Daoy (cell line): Measurements from ENCODE around the gene CD180. TPM values are rescaled to one million over a fixed set of nuclear protein-coding genes. Genes with fewer than 3 reads are reported as not detected.

Experiments
- DNase-seq: peaks from one replicate; pipeline ENCODE4 v3.0.0-alpha.2; 2015; ENCODE audit warnings: low read depth
- total RNA-seq: library from RNA; depleted of rRNA; stranded (reverse); fragments of >200 nt; shearing (Covaris generic); gene quantifications from 2 replicates; pipeline ENCODE4 v1.2.3, GENCODE V29; 2014

Gene CD180
- total RNA-seq, 1 experiment from 2014 or later, result not detected

DNA sequence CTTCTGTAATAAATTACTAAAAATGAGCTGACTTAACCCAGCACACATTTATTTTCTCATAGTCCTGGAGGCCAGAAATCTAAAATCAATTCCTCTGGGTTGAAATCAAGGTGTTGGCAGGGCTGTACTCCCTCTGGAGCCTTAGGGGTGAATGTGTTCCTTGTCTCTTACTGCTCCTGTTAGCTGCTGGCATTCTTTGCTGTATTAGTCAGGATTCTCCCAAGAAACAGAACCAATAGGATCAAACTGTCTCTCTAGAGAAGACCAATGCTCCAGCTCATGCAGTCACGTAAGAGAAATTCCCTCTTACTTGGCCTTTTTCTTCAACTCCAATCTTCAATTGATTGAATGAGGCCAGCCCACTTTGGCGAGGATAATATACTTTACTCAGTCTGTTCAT lies 15.3 kb upstream of the CD180 start:
- peak; percentile 35 for DNase-seq

DNA sequence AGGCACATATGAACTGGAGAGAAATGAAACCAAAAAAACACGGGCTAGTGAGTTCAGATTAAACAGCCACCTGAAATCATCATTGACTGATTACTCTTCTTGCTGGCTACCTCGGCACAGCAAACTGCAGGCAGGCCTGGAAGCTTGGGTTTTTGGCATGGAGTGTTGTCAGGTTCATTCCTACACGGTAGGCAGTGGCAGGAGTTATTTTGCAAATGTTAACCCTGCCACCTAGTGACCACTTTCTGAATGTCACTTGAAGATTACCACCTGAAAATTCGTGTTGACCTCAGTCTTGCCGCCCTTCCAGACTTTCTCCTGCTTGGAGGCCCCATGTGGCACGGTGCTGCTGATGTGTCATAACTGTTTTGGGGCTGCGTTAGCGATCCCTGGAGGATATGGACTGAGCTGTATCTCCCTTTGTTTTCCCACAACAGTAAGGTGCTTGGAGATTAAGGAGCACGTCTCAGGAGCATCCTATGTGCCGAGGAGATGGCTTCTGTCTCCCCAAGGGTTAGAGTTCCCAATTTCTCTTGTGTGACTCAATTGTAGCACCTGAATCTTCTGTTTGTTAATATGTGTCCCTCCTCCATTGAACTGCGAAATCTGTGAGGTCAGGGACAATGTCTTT lies 12.7 kb upstream of the CD180 start:
- peak; percentile 77 for DNase-seq

DNA sequence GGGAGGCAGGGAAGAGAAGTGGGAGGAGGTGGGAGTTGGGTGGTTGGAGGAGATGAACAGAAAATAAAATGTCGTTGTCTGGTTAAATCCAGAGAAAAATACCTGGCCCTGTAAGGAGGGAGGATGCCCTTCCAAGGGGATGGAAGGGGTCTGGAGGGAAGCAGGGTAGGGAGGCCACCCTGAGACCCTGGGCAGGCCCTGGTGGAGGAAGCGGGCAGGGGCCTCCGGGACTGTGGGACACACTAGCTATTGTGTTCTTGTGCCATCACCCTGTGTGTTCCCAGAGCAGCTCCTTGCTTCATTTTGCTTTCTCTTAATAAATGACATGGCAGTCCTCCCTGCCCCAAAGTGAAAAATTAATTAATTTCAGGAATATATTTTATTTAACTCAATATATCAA lies 11.8 kb upstream of the CD180 start:
- no peak for DNase-seq

DNA sequence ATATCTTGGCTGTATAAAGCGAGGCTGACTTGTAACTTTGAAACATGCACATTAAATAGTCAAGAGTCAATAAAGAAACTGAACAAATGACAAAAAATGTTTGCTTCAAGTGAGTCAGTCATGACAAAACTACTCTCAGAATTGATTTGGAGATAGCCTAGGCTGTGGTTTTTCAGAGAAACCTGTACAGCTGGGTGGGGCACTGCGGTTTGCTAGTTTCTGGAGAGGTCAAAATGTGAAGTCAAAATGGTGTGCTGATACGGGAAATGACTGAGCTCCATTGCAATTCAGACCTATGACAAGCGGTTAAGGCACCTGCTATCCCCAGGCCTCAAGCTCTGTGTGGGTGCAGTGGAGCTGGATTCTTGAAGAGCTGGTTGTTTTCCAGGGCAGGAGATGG lies 10.3 kb upstream of the CD180 start:
- DNase-seq, result peak; percentile 93

DNA sequence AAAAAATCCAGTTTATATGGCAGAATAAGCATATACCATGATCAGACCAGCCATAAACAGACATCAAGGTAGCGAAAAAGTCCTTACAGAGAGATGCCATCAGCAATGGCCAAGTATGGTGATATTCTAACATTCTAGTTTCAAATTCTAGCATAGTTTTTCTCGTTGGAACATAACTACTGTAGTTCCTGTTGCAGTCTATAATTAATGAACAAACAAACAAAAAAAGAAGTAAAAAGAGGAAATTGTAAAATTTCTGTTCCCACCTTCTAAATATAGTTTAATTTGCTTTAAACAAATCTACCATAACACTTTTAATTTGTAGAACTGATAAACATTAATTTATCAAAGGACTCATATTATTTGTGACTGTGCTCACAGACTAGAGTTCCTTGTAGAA lies 9.9 kb upstream of the CD180 start:
- DNase-seq, result no peak

DNA sequence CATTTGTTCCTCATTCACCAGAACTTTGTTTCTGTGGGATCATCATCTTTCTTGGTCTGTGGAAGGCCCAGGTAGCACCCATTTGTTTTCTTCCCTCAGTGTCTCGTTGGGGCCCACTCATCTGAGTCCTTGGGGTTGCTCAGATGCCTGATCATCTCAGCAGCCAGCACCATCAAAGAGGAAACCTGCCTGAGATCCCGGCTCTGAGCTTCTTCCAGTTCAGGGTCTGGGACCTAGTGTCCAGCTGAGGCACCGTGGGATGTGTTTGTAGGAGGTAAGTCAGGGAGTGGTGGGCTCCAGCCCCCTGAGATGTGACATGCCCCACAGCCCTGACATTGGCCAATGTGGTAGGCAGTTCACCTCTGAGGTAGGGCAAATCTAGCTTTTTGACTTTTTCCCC lies 9.4 kb upstream of the CD180 start:
- no peak for DNase-seq

DNA sequence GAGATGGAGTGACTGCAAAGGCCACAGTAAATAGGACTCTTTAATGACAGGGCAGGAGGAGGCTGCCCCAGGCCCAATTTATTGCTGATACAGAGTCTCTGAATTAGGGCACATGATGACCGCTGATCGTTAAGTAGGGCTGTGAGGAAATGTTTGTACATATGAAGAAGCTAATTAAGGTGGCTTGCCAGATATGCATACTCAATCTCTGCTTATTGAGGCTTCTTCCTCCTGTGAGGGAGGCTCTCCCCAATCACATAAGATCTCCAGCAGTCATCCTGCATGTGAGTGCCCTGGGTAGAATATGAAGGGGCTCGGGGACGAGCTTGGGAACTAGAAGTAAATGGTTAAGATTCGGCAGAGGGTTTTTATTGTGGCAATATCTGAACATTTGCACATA lies 8.2 kb upstream of the CD180 start:
- no peak for DNase-seq

DNA sequence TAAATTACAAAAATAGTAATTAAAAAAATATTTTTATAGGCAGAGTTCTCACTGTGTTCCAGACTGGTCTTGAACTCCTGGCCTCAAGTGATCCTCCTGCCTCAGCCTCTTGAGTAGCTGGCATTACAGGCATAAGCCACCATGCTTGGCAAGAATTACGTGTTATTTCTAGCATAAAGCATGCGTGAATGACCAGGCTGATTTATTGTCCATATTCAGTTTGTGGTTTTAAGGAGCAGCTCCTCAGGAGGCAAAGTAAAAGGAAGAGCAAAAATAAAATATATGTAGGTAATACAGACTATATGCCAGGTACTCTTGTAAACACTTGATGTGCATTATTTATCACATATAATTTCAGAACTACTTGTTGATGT lies 7.1 kb upstream of the CD180 start:
- DNase-seq, result no peak

DNA sequence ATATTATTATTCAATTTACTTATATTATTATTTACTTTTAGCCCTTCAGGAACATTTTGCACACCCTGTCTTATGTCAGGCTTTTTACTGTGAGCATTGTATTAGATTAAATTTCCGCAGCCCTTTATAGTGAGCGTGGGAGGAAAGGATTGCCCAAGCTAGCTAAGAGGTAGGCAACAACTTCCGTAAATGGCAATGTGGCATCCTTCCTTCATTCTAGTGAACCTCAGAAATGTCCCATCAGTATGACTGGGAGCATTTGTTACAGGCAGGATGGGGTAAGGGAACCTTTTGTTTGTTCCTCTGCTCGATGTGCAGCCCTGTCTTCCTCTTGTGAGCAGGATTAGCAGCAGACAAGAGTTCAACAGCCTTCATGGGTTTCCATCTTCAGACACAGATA lies 6.2 kb upstream of the CD180 start:
- DNase-seq, result no peak

DNA sequence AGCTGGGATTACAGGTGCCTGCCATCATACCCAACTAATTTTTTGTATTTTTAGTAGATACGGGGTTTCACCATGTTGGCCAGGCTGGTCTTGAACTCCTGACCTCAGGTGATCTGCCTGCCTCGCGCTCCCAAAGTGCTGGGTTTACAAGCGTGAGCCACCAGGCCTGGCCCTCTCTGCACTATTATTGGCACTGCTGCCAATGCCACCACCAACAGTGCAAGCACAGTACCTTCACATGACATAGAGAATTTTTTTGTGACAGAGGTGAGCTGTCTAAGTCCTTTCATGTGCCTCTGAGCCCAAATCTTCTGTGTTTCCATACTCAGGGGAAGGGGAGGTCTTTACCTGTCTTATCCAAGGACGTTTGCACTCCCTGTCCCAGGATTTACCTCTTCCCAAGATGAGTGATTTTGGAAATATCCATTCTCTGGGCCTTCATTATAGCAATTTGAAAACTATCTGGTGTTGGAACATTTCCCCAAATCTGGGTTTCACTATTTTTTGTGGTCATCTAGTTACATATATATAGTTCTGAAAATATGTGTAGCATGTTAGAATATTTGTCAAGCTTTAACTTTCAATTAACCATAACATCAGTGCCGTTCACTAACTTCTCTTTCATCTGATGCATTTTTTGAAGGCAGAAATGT lies 5.4 kb upstream of the CD180 start:
- DNase-seq, result no peak

DNA sequence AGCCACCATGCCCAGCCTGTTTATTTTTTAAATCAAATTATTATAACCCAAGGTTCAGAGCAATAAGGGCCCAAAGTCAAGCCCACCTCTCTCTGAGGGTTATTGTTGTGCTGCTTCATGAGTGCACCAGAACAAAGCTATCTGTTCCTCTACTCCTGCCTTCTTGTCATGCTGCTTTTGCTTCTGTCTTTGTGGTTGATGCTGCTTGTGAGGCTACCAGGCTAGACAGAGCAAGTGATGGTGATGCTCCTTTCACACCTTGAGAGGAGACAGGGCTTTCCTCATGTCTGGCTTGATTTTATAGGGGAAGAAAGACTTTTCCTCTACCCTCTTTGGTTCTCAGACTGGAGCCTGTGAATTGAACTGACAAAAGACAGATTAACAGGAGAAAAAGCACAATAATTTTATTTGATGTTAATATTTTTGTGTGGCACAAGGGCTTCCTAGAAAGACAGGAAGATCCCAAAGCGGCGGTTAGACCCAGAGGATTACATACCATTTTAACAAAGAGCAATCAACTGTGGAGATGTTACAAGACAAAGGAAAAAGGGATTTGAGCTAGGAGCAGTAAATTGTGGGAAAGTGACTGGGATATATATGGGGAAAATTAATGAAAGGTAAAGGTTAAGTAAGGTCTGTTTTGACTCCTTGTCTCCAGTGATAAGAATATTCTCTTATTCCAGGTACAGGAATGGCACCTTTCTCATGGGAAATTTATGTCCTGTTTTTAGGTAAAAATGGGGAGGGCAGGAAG lies 4.4 kb upstream of the CD180 start:
- DNase-seq, result no peak

DNA sequence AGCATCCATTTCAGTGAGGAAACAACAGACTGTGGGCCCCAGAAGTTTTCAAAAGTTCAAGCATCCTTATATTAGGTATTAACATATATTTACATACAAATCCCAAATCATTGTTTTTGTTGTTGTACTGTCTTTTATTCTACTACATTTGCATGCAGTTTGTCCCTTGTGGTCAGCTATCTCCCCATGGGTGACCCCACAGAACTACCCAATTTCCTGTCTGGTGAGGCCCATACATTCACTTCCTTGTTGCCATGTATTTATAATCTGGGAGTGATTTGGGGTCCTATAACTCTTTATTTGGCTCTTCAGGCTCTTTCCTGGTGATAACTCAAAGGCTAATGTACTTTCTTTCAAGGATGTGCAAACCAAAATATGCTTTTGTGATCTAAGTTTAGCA lies 3.3 kb upstream of the CD180 start:
- no peak for DNase-seq

DNA sequence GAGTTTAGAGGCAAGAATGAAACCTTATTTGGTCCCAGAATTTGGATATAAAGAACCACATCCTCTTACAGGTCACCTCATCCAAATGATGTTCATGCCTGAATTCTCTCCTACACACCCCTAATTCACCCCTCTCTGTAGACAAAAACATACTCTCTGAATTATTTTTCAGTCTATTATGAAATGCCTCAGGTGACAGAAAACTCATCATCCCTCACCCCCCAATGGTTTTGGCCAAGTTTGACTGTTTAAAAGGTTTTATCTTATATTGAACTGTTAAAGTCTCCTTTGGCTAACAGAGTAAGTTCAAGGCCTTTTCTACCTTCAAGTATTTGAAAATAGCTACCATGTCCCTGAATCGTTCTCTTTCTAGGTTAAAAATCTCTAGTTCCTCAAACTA lies 2.3 kb upstream of the CD180 start:
- DNase-seq, result no peak

DNA sequence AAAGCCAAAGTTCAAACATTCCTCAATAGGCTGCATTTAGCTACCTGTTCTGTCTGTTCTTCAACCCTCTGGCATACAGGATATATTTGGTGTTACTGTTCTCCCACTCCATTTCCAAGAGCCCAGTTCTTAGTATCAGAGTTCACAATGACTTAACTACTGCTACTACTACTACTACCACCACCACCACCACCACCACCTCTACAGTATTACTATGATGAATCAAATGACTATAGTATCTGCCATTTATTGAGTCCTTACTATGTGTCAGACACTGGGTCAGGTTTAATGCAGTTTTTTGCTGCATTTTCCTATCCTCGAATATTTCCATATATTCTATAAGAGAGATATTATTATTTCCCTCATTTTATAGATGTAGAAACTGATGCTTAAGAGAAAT lies 937 bp upstream of the CD180 start:
- DNase-seq, result no peak

DNA sequence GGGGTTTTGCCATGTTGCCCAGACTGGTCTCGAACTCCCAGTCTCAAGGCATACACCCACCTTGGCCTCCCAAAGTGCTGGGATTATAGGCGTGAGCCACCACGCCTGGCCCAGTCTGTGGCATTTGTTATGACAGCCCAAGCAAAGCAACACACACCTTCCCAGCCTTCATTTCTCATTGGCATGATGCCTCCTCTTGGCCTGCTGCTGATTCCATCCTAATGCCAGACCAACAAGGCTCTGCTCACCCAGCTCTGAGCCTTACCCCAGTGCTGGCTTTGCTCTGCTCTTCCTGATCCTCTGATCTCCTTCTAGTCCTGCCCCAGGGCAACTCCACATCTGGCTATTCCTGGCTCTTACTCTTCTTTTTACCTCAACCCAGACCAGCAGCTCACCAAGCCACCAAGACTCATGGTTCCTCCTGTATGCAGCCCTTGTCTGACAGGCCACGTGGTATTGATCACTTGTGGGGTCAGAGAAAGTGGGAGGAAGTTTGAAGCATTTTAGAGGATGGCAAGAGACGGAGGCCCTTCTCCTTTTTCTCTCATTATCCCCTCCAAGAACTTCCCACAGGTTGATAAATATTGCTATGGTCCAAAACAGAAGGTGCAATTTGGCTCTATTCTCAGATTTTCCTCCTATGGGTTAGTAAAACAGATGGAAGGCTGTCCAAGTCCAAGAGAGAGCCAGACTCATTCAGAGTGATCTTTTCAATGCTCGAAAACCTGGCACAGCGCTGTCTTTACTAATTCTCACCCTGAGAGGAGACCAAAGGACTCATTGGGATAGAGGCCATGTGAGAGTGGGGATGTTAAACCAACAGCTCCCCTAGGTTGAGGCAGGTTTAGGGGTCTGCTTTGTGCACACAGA lies 958 bp downstream of the CD180 start:
- DNase-seq, result no peak

DNA sequence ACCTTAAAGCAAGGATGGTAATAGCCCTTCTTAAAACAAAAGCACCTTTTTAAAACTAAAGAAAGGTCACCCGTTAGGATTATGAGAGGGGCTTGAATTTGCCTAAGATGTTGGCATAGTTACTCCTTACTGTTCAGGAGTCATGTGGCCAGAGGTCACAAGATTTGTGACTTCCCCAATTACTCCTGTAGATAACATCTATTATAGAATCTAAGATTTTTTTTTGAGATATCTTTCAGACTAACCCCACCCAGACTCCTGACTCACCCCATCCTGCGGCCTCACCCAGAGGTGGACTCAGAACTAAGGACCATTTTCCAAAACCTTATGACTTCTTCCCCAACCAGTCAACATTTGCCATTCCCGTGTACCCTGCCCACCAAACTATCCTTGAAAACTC lies 2.4 kb downstream of the CD180 start:
- DNase-seq, result no peak

DNA sequence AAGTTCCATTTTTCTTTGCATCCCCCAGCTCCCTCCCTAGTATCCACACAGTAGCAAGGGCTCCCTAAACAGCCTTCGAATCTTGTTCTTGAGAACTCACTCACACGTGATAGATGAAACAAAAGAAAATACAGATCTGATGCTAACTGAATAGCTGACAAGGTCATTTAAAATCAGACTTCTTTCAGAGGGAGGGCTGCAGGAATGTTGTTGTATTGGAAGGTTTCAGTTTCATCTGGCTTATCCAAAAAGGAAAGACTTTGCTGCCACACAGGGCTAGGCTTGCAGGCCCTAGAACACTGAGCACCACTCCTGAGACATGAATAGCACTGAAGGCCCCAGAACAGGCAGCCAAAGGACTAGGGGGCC lies 3.2 kb downstream of the CD180 start:
- DNase-seq, result no peak

DNA sequence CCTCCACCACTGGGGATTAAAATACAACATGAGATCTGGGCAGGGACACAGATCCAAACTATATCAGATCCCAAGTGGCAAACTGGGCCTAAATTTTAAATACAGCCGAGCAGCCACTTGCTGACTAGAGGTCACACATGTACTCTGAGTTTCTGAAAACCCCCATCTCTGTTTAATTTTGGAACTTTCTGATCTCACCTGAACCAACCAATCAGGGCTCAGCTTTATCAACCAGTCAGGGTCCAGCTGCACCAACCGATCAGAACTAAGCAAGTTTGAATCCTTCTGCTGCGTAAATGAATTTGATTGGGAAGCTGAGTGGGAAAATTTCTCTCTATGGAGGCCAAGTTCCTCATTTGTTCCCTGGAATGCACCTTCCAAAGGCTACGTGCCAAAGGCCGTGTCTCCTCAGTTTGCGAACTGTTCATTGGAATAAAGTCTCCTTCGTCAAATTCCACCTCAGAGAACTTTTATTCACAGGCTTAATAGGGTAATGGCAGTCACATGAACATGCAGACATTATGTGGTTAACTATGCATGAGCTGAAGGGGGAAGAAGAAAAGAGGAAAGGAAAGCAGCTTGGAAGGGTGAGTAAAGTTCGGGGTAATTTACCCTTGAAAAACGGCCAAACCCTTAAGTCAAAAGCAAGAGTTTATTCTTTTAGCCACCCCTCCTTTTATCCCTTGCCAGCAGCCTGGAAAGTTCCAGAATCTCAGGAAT lies 3.7 kb downstream of the CD180 start:
- no peak for DNase-seq

DNA sequence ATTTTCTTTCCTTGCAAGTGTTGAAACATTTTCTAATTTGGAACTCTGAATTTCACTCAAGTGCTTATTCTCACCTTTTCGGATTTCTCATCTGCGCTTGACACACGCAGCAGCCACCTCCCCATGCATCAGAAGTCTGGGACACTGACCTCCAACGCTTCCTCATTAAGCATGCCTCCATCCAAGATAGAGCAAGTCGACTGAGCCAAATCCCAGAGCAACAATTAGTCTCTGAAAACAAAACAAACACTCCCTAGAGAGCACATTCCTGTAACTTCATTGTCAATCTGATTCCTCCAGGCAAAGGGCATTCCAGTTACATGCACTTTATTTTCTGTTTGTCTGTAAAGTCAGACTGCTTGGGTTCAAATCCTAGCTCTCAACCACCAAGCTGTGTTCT lies 5.7 kb downstream of the CD180 start:
- no peak for DNase-seq

DNA sequence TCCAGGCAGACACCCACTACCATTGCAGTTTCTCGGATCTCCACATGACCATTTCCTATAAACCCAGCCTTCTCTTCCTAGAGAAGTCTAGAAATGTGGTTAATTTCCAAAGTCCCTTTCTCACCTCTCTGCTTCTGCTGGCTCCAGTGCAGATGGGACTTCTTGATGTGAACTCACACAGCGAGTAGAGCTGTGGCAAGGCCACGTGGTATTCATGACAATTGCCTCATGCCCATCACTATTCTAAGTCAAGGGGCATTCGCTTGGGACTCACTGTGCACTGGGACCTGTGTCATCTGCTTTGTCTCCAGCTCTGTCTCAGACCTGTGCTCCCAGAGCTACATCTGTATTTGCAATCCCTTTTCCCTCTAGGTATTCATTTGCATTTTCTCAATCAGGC lies 6.2 kb downstream of the CD180 start:
- no peak for DNase-seq

DNA sequence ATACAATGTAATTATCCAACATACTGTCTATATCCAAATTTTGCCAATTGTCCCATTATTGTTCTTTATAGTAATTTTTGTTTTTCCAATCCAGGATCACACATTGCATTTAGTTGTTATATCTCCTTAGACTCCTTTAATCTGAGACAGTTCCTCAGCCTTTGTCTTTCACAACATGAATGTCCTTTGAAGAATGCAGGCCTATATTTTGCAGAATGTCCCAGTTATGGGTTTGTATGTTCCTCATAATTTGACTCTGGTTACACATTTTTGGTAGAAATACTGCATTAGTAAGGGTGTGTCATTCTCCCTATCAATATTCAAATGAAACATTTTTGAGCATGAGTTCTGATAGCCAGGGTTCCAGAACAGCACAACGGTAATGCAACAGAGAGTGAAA lies 6.7 kb downstream of the CD180 start:
- no peak for DNase-seq

DNA sequence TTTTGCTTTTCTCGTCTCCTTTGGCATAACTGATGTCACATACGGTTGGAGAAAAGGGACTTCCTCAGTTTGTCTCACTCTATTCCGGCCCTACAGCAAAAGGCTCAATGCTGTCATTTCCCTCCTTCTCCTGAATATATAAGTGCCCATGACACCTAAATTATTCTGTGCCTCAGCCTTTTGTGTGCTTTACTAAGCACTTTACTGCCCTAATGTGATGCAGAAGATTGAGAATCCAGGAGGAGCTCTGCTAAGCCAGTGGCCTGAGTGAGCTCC lies 7.6 kb downstream of the CD180 start:
- DNase-seq, result no peak
